Neuronal stem cell (in vitro differentiated cells): ENCODE measurements around the gene CDH20.

Source experiments
- DNase-seq: peaks from one replicate; pipeline ENCODE4 v3.0.0-alpha.2; 2013; ENCODE audit warnings: low spot score
- H2AFZ ChIP-seq: one replicate; pipeline ENCODE4 v1.6.1; 2013; ENCODE audit warnings: mild to moderate bottlenecking, low read length, inconsistent platforms
- H2AK5ac ChIP-seq: 2 replicates; pipeline ENCODE4 v1.6.1; 2013; ENCODE audit warnings: low read depth, mild to moderate bottlenecking, inconsistent platforms, low read length, moderate library complexity, mixed read lengths
- H2BK120ac ChIP-seq: 2 replicates; pipeline ENCODE4 v1.6.1; 2013; ENCODE audit warnings: low read depth, mild to moderate bottlenecking, inconsistent platforms, low read length, moderate library complexity, mixed read lengths
- H2BK12ac ChIP-seq: one replicate; pipeline ENCODE4 v1.6.1; 2013; ENCODE audit warnings: low read length, inconsistent platforms
- H2BK15ac ChIP-seq: 2 replicates; pipeline ENCODE4 v1.6.1; 2013; ENCODE audit warnings: mild to moderate bottlenecking, low read length, inconsistent platforms, mixed read lengths
- H2BK5ac ChIP-seq: one replicate; pipeline ENCODE4 v1.6.1; 2013; ENCODE audit warnings: inconsistent platforms, mild to moderate bottlenecking, low read length, moderate library complexity
- H3K14ac ChIP-seq: one replicate; pipeline ENCODE4 v1.6.1; 2013; ENCODE audit warnings: low read length, inconsistent platforms
- H3K18ac ChIP-seq: 2 replicates; pipeline ENCODE4 v1.6.1; 2013; ENCODE audit warnings: low read length, inconsistent platforms
- H3K23ac ChIP-seq: 2 replicates; pipeline ENCODE4 v1.6.1; 2013; ENCODE audit warnings: low read depth, mild to moderate bottlenecking, mixed read lengths, low read length, inconsistent platforms; ENCODE audit not compliant: poor library complexity
- H3K27ac ChIP-seq: replicated peaks from 3 replicates; pipeline ENCODE4 v1.5.1; 2013; ENCODE audit warnings: low read length, inconsistent platforms
- H3K27me3 ChIP-seq, 3 experiments: 2 replicates each; pipeline ENCODE4 v1.6.1; 2013; ENCODE audit warnings: low read length in 3 of 3, mild to moderate bottlenecking in 2 of 3, inconsistent platforms in 1 of 3, low read depth in 1 of 3, mixed read lengths in 1 of 3, moderate library complexity in 1 of 3; ENCODE audit not compliant: control insufficient read depth in 3 of 3, insufficient read depth in 3 of 3
- H3K36me3 ChIP-seq, 2 donors: replicated peaks in 1 of 2; 2 replicates each; pipeline ENCODE4 v1.6.1; 2013; ENCODE audit warnings: low read length in 2 of 2; ENCODE audit not compliant: control insufficient read depth in 2 of 2, insufficient read depth in 2 of 2
- H3K4ac ChIP-seq: 2 replicates; pipeline ENCODE4 v1.6.1; 2013; ENCODE audit warnings: inconsistent platforms, mild to moderate bottlenecking, low read length, moderate library complexity
- H3K4me1 ChIP-seq, 2 donors: 1 replicate in 1 of 2; 2 replicates in 1 of 2; pipeline ENCODE4 v1.6.1; 2013; ENCODE audit warnings: low read length in 2 of 2, low read depth in 1 of 2; ENCODE audit not compliant: control insufficient read depth in 2 of 2, insufficient read depth in 1 of 2
- H3K4me2 ChIP-seq: one replicate; pipeline ENCODE4 v1.6.1; 2013; ENCODE audit warnings: mild to moderate bottlenecking, low read length, inconsistent platforms; ENCODE audit not compliant: insufficient read depth, poor library complexity, severe bottlenecking
- H3K4me3 ChIP-seq, 2 donors: 2 replicates each; pipeline ENCODE4 v1.5.1; 2013; ENCODE audit warnings: low read length in 2 of 2, mild to moderate bottlenecking in 2 of 2, inconsistent platforms in 1 of 2, moderate library complexity in 1 of 2
- H3K79me1 ChIP-seq: one replicate; pipeline ENCODE4 v1.6.1; 2013; ENCODE audit warnings: low read depth, mild to moderate bottlenecking, inconsistent platforms, low read length, moderate library complexity
- H3K9ac ChIP-seq: one replicate; pipeline ENCODE4 v1.6.1; 2013; ENCODE audit warnings: mild to moderate bottlenecking, low read depth, low read length, inconsistent platforms; ENCODE audit not compliant: poor library complexity
- H3K9me3 ChIP-seq, 2 donors: replicated peaks in 1 of 2; 2 replicates each; pipeline versions ENCODE3 to v1.6.1; 2013; ENCODE audit warnings: low read length in 2 of 2, mild to moderate bottlenecking in 2 of 2, inconsistent platforms in 1 of 2, low read depth in 1 of 2, mixed read lengths in 1 of 2, moderate library complexity in 1 of 2; ENCODE audit not compliant: control insufficient read depth in 2 of 2, insufficient read depth in 1 of 2
- H4K8ac ChIP-seq: one replicate; pipeline ENCODE4 v1.6.1; 2013; ENCODE audit warnings: low read depth, mild to moderate bottlenecking, inconsistent platforms, low read length, moderate library complexity
- H4K91ac ChIP-seq: one replicate; pipeline ENCODE4 v1.6.1; 2013; ENCODE audit warnings: low read length, low read depth, mild to moderate bottlenecking, inconsistent platforms; ENCODE audit not compliant: poor library complexity
- WGBS, 2 donors: extraction: QIAGEN DNeasy Blood & Tissue Kit; methylation state at CpG; one replicate each; pipeline ENCODE4 v1.1.7; 2013; ENCODE audit warnings: missing lambda C conversion rate in 2 of 2, mixed read lengths in 1 of 2; ENCODE audit not compliant: insufficient read length in 2 of 2, insufficient replicate concordance in 1 of 2; ENCODE audit errors: extremely low coverage in 2 of 2; 5-methylcytosine and 5-hydroxymethylcytosine counted together

CDH20 gene

DNA sequence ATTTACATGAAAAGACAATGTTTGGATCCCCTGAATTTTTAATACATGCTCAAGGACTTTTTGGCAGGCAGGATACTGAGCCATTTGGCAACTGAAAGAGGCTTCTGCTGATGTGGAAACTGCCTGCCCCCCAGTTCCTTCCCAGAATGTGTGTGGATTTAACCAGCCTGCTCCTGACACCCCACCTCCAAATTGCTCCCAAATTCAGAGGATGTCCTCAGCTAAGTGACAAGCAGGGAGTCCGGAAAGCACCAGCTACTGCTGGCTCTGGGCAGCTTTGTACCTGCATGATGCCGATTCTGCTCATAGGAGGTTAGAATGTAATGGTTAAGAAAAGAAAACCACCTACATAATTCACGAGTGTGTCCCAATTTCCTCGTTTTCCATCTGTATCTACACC is 197.5 kb downstream of the CDH20 start:
- no peak overlapping the region for H2AFZ ChIP-seq
- WGBS, 2 donors, result no CpG with 5 or more reads among the region's 4 CpGs
- H3K9me3 ChIP-seq, result no peaks in the 10 kb centered on the region

DNA sequence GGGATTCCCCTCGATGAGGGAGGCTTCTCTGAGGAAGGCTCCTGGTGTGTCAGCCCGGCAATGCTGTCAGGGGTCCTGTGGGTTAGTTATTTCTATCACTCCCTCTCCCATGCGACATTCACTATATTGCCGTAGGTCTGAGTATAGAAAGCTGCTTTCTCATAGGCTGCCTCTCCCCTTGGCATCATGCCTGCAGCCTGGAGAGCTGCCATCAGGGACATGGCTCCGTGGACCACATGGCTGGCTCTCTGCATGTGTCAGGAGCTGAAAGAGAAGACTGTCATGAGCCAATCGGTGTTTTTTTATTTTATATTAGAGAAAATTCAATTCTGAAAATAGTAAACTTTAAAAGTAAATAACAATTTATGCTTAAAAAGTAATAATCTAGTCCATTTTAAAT is 198.0 kb downstream of the CDH20 start:
- H3K4ac ChIP-seq, result no peak overlapping the region
- no peaks in the 10 kb centered on the region for H3K27me3 ChIP-seq
- no peak overlapping the region for H3K18ac ChIP-seq
- no peak overlapping the region for H3K23ac ChIP-seq
- H3K9ac ChIP-seq, result no peak overlapping the region
- no peak overlapping the region for H4K8ac ChIP-seq
- no peak overlapping the region for H2BK15ac ChIP-seq
- H4K91ac ChIP-seq, result no peak overlapping the region
- no peaks in the 10 kb centered on the region for H3K9me3 ChIP-seq
- H2AK5ac ChIP-seq, result no peak overlapping the region
- no peak overlapping the region for H2BK5ac ChIP-seq
- no peak overlapping the region for H2AFZ ChIP-seq
- WGBS, 2 donors, result no CpG with 5 or more reads among the region's 6 CpGs
- H3K36me3 ChIP-seq, result no peaks in the 10 kb centered on the region
- H3K79me1 ChIP-seq, result no peaks in the 10 kb centered on the region
- H3K27ac ChIP-seq, result no peak overlapping the region
- H2BK120ac ChIP-seq, result no peak overlapping the region
- H3K4me1 ChIP-seq, result peaks cover 2 to 5% of the 10 kb centered on the region in 2 donors
- no peak for DNase-seq
- no peak overlapping the region for H3K14ac ChIP-seq
- H3K4me3 ChIP-seq, result no peak overlapping the region
- H2BK12ac ChIP-seq, result no peak overlapping the region
- H3K4me2 ChIP-seq, result no peak overlapping the region

More for the DNA sequence above, 197.5 kb downstream of the CDH20 start:
- Histone ChIP-seq H3K79me1 (no peaks in the 10 kb centered on the region), H3K36me3 (no peaks in the 10 kb centered on the region), H2AK5ac (no peak overlapping the region), H3K23ac (no peak overlapping the region), H3K4me1 (peaks cover 2 to 5% of the 10 kb centered on the region in 2 donors), H3K9ac (no peak overlapping the region), H4K8ac (no peak overlapping the region), H3K4me3 (no peak overlapping the region), H3K18ac (no peak overlapping the region), H2BK15ac (no peak overlapping the region), H3K14ac (no peak overlapping the region), H3K4me2 (no peak overlapping the region), H3K27ac (no peak overlapping the region), H2BK12ac (no peak overlapping the region), H3K27me3 (no peaks in the 10 kb centered on the region), H2BK120ac (no peak overlapping the region), H4K91ac (no peak overlapping the region), H2BK5ac (no peak overlapping the region), H3K4ac (no peak overlapping the region)
- DNase-seq, result no peak

GRCh38 chr18:61531891-61532290 is 198.7 kb downstream of the CDH20 start:
- H3K36me3 ChIP-seq, result no peaks in the 10 kb centered on the region
- no peak overlapping the region for H4K91ac ChIP-seq
- no peak overlapping the region for H3K4me2 ChIP-seq
- H2BK120ac ChIP-seq, result no peak overlapping the region
- H4K8ac ChIP-seq, result no peak overlapping the region
- H2BK15ac ChIP-seq, result no peak overlapping the region
- H3K27ac ChIP-seq, result no peak overlapping the region
- H3K4me1 ChIP-seq, result peaks cover 2 to 5% of the 10 kb centered on the region in 2 donors
- H3K18ac ChIP-seq, result no peak overlapping the region
- H3K4ac ChIP-seq, result no peak overlapping the region
- no peak overlapping the region for H3K9ac ChIP-seq
- H3K9me3 ChIP-seq, result no peaks in the 10 kb centered on the region
- H2BK12ac ChIP-seq, result no peak overlapping the region
- no peak overlapping the region for H2AFZ ChIP-seq
- no peaks in the 10 kb centered on the region for H3K79me1 ChIP-seq
- no peak overlapping the region for H3K4me3 ChIP-seq
- H2BK5ac ChIP-seq, result no peak overlapping the region
- no peak overlapping the region for H3K23ac ChIP-seq
- no peak for DNase-seq
- no peak overlapping the region for H3K14ac ChIP-seq
- H2AK5ac ChIP-seq, result no peak overlapping the region
- no CpG with 5 or more reads among the region's 2 CpGs for WGBS, 2 donors
- no peaks in the 10 kb centered on the region for H3K27me3 ChIP-seq

DNA sequence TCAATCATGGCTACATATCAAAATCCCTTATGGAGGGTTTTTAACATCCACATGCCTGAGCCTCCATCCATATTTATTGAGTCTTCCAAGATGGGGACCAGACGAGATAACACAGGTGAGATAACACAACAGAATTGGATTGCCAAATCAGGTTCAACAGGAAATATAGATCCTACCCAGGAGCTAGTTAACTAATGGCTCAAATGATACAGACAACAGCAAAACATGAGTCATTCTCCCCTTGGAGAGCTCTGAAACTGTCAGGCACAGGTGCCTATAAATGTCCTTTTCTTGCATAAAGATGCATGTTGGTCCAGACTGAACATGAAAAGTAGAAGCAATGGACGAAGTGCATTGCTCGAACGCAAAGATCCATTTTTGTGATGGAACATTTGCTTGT is 202.2 kb downstream of the CDH20 start:
- H3K14ac ChIP-seq, result no peak overlapping the region
- no peaks in the 10 kb centered on the region for H3K79me1 ChIP-seq
- H3K36me3 ChIP-seq, result peaks cover 0 to 10% of the 10 kb centered on the region in 2 donors
- H3K4me1 ChIP-seq, result no peaks in the 10 kb centered on the region
- H2BK12ac ChIP-seq, result no peak overlapping the region
- no peak overlapping the region for H3K27ac ChIP-seq
- no peak overlapping the region for H4K8ac ChIP-seq
- no peak overlapping the region for H3K18ac ChIP-seq
- no CpG with 5 or more reads among the region's 4 CpGs for WGBS, 2 donors
- no peak overlapping the region for H2BK5ac ChIP-seq
- H2AFZ ChIP-seq, result no peak overlapping the region
- H3K4me3 ChIP-seq, result no peak overlapping the region
- H2BK15ac ChIP-seq, result no peak overlapping the region
- H3K27me3 ChIP-seq, result no peaks in the 10 kb centered on the region
- no peak overlapping the region for H2AK5ac ChIP-seq
- no peak overlapping the region for H3K4ac ChIP-seq
- H3K23ac ChIP-seq, result no peak overlapping the region
- H3K9ac ChIP-seq, result no peak overlapping the region
- H2BK120ac ChIP-seq, result no peak overlapping the region
- no peaks in the 10 kb centered on the region for H3K9me3 ChIP-seq
- DNase-seq, result no peak
- no peak overlapping the region for H3K4me2 ChIP-seq
- no peak overlapping the region for H4K91ac ChIP-seq
